Stimulated activated naive CD4-positive, alpha-beta T cell (primary cell): ENCODE measurements around the gene GID8.
A peak's percentile ranks its signal among the peaks of the same experiment; 100 is the strongest.

ENCODE experiments used
- DNase-seq, 6 experiments: peaks; one replicate each; lab custom pipeline; 2025; lab: John Stamatoyannopoulos, UW

GID8 gene

DNA sequence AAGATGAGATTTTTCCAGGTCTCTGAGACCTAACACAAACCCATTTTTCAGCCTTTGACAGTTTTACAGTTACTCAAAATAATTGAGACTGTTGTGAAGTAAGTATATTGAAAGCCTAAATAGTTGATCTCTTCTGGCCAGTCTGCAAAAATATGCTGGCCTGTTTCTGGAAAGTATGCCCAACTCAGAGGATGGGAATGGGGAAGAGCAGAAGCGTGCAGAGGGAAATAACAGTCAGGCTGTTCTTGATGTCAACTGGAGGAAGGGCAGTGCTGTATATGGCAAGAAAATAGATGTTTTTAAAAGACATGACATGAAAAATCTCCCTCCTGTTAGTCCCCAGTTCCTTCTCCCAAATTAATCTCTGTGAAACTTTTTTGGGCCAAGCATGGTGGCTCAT lies 3.8 kb downstream of the GID8 start:
- DNase-seq: no peak

DNA sequence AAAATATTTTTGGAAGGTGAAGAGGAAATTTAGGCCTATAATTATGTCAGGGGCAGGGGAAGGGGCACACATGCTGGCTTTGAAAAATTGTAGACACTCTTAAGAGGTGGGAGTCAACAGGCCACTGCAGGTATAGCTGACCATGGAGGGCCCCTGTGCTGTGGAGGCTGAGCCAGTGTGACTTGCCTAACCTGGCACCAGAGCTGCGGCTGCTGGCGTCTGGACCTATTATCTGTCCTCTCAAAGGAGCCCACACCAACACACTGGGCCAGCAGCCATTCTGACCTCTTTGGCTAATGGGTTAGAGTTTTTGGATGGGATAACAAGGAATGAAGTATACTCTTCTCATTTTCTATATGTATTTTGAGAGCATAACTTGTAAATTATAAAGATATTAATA lies 4.5 kb downstream of the GID8 start:
- no peak for DNase-seq

DNA sequence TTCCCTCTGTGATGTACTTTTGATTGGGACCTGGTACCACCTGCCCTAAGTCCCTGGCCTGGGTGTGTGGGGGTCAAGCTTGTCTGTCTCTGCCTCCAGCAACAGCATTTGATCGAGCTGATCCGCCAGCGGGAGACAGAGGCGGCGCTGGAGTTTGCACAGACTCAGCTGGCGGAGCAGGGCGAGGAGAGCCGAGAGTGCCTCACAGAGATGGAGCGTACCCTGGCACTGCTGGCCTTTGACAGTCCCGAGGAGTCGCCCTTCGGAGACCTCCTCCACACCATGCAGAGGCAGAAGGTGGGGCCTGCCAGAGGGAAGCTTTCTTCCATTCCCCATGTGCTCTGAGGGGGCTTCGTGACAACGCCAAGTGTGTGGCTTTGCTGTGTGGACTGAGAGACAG lies 5.4 kb downstream of the GID8 start:
- DNase-seq: no peak

DNA sequence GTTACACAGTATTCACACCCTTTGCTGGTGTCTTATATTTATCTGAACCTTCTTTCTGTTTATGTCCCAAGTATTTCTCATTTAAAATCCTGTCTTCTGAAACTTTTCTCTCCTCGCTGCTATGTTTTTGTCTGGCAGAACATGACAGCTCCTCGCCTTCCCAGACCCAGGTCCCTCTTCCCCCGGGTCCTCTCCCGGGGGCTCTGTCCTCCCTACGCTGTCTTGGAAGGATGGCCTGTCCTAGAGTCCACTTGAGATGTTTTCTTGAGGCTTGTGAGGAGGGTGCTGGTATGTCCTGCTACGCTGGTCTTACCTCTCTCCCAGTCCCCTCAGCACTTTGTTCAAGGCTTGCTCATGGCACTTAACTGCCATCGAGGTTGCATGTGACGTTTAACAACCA lies 6.2 kb downstream of the GID8 start:
- no peak for DNase-seq

DNA sequence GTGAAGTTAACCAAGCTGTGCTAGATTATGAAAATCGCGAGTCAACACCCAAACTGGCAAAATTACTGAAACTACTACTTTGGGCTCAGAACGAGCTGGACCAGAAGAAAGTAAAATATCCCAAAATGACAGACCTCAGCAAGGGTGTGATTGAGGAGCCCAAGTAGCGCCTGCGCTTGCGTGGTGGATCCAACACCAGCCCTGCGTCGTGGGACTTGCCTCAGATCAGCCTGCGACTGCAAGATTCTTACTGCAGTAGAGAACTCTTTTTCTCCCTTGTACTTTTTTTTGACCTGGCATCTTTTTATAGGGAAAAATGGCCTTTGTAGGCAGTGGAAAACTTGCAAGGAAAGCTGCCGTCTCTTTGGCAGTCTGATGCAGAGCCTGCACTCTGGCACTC lies 6.8 kb downstream of the GID8 start:
- no peak for DNase-seq

DNA sequence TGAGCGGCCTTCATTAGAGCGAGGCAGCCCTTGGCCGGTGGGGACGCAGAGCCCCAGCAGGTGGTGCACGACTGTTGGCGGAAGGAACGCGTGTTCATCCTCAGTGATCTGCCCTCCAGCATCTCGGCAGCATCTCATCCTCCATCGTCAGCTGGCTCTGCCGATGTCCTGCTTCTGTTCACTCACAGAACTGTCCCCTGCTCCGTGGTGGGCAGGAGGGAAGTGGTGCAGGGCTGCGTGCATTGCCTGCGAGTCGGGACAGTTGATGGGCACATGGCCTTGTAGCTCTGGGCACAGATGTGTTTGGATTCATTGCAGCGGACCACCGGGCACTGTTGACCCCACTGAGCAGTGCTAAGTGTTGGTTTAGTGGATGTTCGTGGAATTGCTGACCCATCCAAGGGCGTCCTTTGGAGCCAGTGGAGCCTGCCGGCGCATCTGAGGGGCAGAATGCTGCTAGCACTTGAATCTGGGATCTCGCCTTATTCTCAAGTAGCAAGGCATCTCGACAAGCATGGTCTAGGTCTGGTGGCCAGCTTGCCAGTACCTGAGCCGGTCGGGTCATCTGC lies 7.9 kb downstream of the GID8 start:
- DNase-seq: no peak

DNA sequence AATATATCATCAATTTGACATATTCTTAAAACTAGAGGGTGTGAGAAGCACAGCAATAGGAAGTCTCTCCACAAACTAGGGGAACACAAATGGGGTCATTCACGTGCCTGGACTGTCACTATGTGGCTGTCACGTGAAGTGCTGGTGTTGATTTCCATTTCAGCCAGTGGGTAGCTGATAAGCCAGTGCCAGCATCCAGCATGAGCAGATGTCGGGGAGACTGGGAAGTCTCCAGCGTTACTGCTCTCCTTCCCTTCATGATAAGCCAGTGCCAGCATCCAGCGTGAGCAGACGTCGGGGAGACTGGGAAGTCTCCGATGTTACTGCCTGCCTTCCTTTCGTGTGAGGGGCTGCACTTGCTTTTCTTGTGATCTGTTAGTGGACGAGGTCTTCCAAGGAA lies 9.0 kb downstream of the GID8 start:
- DNase-seq: no peak

DNA sequence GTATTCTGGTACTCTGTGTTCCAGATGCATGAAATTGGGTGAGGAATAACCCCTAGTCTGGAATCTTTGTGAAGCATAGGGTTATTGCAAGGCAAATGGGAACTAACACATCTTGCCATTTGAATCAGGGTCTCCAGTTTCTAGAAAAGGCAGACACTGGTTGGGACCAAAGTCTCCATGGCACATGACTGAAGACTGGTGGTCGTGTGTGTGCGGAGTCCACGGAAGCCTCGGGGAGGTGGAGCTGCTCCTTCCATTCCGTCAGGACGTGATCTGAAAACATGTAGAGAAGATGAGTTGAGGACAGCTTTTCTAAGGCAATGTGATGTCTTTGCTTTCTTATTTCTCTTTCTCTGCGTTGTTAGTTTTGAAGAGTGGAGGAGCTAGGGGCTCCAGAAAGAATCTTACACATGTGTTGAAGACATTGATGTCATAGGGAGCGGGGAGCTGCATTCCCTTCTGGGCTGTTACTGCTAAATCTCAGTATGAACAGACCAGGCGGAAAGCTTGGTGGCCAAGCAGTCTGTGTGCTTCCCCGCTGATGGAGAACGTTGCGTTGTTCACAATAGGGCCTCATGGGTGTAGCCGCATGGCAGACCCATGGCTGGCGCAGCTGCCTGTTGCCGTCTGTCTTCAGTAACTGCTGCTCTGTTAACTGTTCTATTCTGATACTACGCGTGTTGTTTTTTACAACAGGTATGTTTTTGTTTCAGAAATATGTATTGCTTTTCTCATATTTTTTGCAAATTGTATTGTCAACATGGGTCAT lies 9.8 kb downstream of the GID8 start:
- DNase-seq: no peak

DNA sequence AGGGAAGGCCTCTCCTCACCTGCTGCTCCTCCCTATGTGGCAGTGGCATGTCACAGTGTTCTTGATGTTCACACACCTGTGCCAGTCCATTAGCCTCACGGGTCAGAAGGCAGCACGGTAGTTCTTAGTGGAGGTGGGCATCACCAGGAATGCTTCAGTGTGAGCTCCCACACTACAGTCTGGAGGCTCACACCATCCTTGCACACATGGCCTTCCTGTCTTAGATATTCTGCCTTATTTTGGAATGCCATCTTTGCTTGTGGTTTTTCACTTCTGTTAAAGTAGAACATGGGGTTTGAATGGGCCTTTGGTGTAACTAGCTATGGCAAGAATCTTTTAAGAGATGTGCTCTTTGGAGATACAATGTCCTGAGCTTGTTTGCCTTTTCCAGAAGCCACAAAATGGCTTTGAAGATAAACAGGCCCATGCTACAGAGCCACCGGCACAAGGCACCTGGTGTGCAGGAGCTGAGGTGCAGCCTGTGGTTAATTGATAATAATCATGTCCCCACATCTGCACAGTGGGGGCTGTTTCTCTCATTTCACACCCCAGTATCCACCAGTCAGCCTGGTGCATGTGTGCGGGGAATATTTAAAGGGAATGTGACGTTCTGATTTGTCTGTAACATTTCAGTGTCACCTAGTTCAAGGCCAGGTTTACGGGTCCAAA lies 11.3 kb downstream of the GID8 start:
- no peak for DNase-seq

DNA sequence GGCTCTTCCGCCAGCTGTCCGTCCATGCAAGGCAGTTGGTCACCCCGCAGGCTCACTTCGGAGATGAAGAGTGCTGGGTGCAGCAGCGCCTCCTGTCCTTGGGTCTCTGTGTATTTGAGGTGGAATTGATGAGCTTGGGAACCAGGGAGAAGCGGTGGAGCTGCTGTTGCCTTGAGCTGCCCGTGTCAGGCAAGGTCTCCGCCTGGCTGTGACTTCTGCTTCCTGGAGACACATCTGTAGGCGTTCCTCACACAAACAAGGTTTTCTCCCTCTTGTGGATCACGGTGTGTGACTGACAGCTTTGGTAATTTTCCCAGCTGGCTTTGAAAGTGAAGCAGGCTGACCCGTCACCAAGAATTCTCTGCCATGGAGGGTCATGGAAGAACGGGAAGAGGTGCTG lies 12.0 kb downstream of the GID8 start:
- no peak for DNase-seq

DNA sequence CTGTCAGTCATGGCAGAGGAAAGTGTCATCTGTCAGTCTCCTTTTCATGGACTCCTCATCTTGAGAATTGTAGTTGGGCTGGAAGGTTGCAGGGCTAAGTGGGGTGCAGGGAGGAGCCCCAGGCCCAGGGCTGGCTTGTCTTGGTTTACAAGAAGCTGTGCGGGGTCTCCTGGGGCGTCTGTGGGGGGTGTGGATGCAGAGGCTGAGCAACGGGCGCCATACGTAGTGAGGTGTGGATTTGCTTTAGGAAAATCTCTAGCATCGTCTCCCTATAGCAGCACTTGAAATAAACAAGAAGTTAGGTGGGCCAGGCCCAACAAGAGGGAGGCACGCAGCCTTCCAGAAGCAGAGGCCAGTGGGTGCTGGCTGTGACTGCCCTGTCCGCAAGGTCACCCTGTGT lies 12.8 kb downstream of the GID8 start:
- DNase-seq: no peak

DNA sequence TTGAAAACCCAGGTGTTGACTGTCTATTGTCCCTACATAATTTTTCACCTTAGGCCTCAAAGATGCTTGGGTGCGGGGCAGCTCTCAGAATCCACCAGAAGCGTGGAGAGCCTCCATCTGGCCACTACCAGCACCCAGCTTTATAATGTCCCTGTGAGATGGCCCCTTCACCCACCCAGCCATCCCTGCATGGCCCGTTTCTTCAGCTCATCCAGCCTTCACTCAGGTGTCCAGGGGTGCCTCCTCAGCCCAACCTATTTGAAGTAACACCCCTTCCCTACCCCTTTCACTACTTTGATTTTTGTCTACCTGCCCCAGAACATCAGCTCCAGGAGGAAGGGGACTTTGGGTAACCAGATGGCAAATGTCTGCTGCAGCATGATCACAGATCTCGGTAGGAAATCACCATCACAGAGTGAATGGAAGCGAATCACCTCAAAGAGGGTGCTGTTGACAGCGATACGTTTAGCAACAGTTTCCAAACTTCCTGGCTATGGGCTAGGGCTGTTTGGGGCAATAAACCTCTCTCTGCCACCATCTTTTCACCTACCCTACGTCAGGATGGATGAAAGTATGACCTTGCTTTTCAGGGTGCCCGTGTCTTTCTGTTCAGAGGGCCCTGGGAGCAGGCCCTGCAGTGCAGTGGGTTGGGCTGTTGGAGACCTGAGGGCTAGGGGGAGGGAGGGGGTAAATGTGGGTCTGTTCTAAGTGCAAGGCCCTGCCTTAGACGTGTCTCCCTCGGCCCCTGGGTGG lies 13.4 kb downstream of the GID8 start:
- DNase-seq: no peak

DNA sequence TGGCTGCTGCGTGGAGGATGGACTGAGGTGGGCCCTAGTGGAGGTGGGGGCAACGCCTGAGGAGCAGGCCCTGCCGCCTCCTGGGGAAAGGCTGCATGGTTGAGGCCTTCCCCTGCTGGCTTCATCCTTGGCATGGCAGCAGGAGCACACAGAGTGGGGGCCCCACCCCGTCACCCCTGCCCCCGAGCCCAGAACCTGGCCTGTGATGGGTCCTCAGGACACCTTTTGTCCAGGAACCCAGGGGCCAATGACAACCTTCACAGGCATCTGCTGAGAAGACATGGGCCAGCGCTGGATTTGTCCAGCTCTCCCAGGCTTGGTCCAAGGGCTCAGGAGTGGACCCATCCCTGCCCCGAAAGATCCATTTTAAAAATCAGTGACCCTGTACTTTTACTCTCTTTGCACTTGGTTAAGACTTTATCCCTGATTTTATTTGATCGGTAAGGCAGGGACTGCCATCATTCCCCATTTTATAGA lies 14.0 kb downstream of the GID8 start:
- no peak for DNase-seq

DNA sequence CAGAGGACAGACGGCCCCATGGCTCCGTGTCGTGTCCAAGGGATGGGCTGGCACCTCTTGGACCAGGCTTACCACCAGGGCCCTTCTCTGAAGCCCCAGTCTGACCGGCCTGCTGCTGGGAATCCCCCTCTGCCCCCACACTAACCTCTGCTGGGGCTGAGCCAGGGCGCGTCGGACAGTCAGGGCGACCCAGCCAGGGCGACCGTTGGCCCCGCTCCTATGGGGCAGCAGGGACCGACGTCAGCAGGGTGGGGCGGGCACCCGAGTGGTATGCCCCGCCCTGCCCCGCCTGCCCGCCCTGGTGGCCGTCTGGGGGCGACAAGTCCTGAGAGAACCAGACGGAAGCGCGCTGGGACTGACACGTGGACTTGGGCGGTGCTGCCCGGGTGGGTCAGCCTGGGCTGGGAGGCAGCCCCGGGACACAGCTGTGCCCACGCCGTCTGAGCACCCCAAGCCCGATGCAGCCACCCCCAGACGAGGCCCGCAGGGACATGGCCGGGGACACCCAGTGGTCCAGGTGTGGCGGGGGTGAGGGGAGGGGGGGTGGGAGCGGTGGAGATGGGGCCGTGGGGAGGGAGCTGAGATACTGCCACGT lies 14.5 kb downstream of the GID8 start, which contains the start of gene SLC17A9:
SLC17A9 (plus strand) TSS at position 337 of the 595 bp plus-strand sequence; CDS start at position 459, 122 bp downstream.
- peak in 1 of 6 experiments; percentile 49 for DNase-seq

DNA sequence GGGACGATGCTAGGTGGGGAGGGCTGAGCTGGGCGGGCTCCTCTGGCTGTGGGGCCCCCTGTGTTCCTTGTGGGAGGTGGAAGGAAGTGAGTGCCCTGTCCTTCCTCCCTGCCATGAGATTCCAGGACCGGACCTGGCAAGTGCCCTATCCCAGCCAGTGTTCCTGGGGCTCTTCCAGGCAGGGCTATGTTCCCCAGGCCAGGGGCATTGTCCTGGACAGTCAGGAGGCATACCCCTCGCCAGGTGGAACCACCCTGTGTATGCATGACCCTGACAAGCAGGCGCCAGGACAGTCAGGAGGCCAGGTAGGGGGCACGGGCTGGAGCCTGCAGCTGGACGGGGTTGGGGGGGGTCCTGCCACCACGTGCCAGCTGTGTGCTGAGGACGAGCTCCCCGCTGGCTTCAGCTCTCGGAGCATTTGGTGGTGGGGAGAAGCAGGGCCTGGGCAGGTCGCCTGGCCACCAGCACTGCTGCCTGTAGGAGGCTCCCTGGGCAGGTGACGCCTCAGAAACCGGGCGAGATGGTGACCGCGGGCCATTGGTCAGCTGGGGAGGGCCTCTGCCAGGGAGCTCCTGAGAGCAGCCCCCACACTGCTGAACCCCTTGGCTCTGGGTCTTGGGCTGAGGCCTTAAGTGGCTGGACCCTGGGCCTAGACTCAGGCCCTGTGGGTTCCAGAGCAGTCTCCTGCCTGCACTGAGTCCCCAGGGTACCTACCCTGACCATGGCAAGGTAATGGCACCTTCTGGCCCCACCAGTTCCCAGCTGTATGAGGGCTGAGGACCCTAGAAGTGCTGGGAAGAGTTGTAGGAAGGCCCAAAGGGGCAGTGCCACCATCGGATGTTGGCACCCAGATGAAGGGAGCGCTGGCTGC lies 15.3 kb downstream of the GID8 start:
- peak in 1 of 6 experiments; percentile 9 for DNase-seq

DNA sequence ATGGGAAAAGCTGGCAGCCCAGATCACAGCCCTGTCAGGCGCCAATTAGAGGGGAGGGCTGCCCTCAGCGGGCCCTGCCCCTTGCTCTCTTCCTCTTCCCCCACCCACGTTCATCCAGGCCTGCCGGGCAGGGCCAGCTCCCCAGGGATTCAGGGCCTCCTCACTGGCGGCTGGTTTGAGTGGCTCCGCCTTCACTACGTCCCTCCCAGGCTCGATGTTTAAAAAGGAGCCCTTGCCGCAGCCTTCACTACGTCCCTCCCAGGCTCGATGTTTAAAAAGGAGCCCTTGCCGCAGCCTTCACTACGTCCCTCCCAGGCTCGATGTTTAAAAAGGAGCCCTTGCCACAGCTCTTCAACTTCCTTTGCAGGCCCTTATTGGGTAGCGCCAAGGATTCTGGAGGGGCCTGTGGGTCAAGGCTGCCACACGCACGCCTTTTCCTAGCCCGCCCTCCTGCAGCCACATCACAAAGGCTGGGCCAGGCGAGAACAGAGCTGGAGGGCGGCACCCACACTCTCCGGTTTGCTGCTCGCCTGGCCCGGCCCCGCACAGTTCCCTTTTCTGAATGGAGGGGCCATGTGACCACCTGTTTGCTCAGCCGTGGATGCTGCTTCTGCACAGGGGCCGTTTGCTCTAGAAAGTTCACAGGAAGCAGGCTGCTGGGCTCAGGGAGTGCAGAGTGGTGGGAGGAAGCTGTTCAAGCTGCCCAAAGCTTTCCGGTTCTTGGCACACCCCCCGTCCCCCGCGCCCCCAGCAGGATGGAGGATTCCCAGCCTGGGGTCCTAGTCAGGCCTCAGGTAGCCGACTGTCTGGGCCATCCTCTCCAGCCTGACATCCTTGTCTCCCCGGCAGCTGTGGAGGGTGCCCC lies 16.1 kb downstream of the GID8 start:
- DNase-seq: peak; percentile 46 to 81 (median 70)

DNA sequence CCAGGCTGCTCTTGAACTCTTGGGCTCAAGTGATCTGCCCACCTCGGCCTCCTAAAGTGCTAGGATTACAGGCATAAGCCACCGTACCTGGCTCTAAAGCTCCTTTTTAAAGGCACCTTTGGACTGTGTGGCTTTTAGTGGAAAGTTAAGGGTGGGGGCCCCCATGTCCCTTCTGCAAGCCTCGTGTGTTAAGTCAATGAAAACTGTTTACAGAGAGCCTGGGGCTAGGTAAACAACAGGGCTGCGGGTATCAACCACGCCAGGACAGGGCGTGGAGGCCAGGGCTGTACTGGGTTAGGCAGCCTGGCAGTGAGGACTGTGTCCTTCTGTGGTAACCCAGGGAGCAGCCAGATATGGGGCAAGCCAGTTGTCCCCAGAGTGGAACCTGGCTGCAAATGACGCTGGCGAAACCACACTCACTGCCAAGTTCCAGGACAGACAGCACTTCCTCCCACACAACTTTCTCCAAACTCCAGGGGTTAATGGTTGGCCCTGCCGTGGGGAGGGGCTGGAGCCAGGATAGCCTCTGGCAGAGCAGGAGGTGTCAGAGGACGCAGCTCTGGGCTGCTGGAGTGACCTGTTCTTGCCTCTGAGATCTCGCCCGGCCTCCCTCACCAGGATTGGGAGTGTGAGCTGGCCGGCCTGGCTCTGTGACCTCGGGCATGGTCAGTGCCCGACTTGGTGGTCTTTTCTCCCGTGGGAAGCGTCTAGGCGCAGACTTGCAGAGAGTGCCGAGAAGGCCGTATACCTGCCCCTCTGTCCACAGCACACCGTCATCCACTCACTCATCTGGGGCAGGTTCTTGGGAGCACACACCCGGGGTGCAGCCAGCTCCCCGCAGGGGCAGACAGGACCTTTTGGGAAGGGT lies 17.8 kb downstream of the GID8 start:
- no peak for DNase-seq

DNA sequence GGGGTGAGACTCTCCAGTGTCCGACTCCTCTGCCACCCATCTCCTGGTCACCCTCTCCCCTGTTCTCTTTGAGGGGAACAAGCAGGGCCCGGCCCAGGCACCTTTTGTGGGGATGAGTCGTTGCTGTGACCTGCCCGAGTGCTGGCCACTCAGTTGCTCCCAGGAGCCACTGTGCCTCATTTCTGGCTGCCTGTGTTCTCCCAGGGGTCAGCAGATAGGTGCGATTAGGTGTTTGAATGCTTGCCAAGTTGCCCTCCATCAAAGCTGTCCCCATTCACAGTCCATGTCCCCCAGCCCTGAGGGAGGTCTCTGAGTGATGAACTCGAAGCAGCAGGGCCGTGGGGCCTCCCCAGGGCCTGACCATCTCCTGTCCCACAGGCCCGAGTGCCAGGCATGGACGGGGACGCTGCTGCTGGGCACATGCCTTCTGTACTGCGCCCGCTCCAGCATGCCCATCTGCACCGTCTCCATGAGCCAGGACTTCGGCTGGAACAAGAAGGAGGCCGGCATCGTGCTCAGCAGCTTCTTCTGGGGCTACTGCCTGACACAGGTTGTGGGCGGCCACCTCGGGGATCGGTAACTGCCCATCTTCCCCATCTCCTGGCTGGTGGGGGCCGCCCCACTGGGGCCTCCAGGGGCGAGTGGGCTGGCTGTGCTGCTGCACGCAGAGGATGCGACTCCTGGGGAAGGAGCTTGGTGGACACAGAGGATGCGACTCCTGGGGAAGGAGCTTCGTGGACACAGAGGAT lies 18.6 kb downstream of the GID8 start:
- DNase-seq: no peak
